Activated CD4-positive, alpha-beta T cell treated with anti-CD3 and anti-CD28 coated beads, Interleukin-2, amount 10 ng/mL, durations not matched to agents 24 days and 14 days (primary cell): Measurements from ENCODE around the gene SYT7. TPM values are rescaled to one million over a fixed set of nuclear protein-coding genes. Genes with fewer than 3 reads are reported as not detected.
"Not testable (repeated sequence)": the region's sequence is repeated elsewhere in the genome, so short reads cannot be mapped to it uniquely, and the experiment has no call there.

ENCODE experiments used
- DNase-seq: peaks from one replicate; pipeline ENCODE4 v3.0.0; 2022
- H3K27ac Mint-ChIP-seq: one replicate; pipeline ENCODE4 v1.8.0; 2022; ENCODE audit warnings: mild to moderate bottlenecking, mixed read lengths
- H3K27me3 Mint-ChIP-seq: one replicate; pipeline ENCODE4 v1.8.0; 2022; ENCODE audit warnings: mixed read lengths
- H3K36me3 Mint-ChIP-seq: one replicate; pipeline ENCODE4 v1.8.0; 2022; ENCODE audit warnings: low read depth, mild to moderate bottlenecking, mixed read lengths
- H3K4me1 Mint-ChIP-seq: one replicate; pipeline ENCODE4 v1.8.0; 2021; ENCODE audit warnings: mixed read lengths
- H3K4me3 Mint-ChIP-seq: one replicate; pipeline ENCODE4 v1.8.0; 2022; ENCODE audit warnings: mild to moderate bottlenecking, moderate library complexity, mixed read lengths
- H3K9me3 Mint-ChIP-seq: one replicate; pipeline ENCODE4 v1.8.0; 2021; ENCODE audit warnings: mixed read lengths
- intact Hi-C: fragments of 100-400 bp; cut with micrococcal nuclease; formaldehyde crosslinking; loops from one replicate; pipeline ENCODE4 v1.15.1; 2023
- total RNA-seq: library from RNA; stranded (reverse); gene quantifications from 2 replicates; pipeline ENCODE4 v1.2.3, GENCODE V29; 2022

The SYT7 gene
- total RNA-seq, 1 donor from 2014 or later, result 0.23 TPM

- no peaks in the 10 kb centered on the region for H3K9me3 Mint-ChIP-seq
- no peaks in the 10 kb centered on the region for H3K27me3 Mint-ChIP-seq
- no peak overlapping the region for H3K27ac Mint-ChIP-seq
- H3K36me3 Mint-ChIP-seq, result peaks cover 17% of the 10 kb centered on the region
- H3K4me1 Mint-ChIP-seq, result peaks cover 7% of the 10 kb centered on the region
- intact Hi-C loops, result loop anchor here (10.0 kb wide), 1 partner anchor 162 kb away; no protein-coding TSS in a partner anchor
- H3K4me3 Mint-ChIP-seq, result no peak overlapping the region
- no peak for DNase-seq
These were observed 108.0 kb downstream of the SYT7 start for GRCh38 chr11:61472868-61473267.

DNA sequence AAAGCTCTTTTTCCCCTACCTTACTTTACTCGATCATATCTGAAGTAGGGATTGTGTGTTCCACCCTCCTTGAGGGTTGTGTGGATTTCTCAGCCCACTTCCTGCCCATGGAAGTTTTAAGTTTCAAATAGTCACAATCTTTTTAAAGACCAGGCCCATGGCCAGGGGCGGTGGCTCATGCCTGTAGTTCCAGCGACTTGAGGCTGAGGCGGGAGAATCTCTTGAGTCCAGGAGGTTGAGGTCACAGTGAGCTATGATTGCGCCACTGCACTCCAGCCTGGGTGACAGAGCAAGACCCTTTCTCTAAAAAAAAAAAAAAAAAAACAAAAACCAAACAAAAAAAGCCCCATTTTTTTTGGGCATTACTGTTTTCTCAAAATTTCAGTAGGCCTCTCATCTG, 108.6 kb downstream of the SYT7 start:
- Mint-ChIP-seq H3K27ac (no peak overlapping the region), H3K27me3 (no peaks in the 10 kb centered on the region), H3K4me3 (no peak overlapping the region), H3K36me3 (peaks cover 21% of the 10 kb centered on the region), H3K4me1 (peaks cover 10% of the 10 kb centered on the region), H3K9me3 (no peaks in the 10 kb centered on the region)
- intact Hi-C loops, result loop anchor here (10.0 kb wide), 1 partner anchor 163 kb away; no protein-coding TSS in a partner anchor
- DNase-seq, result no peak

DNA sequence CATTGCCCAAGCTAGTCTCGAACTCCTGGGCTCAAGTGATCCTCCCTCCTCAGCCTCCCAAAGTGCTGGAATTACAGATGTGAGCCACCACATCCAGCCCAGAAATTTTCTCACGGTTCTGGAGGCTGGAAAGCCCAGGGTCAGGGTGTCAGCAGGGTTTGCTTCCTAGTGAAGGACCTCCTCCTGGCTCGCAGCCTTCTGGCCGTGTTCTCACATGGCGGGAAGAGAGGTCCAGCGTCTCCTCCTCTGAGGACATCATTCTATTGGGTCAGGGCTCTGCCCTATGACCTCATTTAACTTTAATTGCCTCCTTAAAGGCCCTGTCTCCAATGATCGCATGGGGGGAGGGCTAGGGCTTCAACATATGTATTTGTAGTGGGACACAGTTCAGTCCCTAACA, 112.9 kb downstream of the SYT7 start:
- no peak overlapping the region for H3K27ac Mint-ChIP-seq
- peaks cover 20% of the 10 kb centered on the region for H3K36me3 Mint-ChIP-seq
- H3K9me3 Mint-ChIP-seq, result no peaks in the 10 kb centered on the region
- no peaks in the 10 kb centered on the region for H3K27me3 Mint-ChIP-seq
- DNase-seq, result no peak
- peaks cover 2% of the 10 kb centered on the region for H3K4me1 Mint-ChIP-seq
- intact Hi-C loops, result no loop called here
- no peak overlapping the region for H3K4me3 Mint-ChIP-seq

DNA sequence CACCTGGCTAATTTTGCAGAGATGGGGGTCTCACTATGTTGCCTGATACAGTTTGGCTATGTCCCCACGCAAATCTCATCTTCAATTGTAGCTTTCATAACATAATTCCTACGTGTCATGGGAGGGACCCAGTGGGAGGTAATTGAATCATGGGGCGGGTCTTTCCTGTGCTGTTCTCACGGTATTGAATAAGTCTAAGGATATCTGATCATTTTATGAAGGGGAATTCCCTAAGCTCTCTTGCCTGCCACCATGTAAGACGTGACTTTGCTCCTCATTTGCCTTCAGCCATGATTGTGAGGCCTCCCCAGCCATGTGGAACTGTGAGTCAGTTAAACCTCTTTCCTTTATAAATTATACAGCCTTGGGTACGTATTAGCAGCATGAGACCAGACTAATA, 113.3 kb downstream of the SYT7 start:
- intact Hi-C loops, H3K4me1 Mint-ChIP-seq, H3K4me3 Mint-ChIP-seq, H3K9me3 Mint-ChIP-seq, DNase-seq, H3K27me3 Mint-ChIP-seq, H3K27ac Mint-ChIP-seq: not testable (repeated sequence)
- peaks cover 18% of the 10 kb centered on the region for H3K36me3 Mint-ChIP-seq

Other genes with a start within 250 kb of the SYT7 start
- 265 and 268 TPM in 2 replicates for gene DDB1, start 248.0 kb downstream of the SYT7 start, total RNA-seq
- 81.7 and 84.7 TPM in 2 replicates for gene TKFC, start 247.8 kb downstream of the SYT7 start, total RNA-seq
- 34.9 and 35.1 TPM in 2 replicates for gene CYB561A3, start 219.2 kb downstream of the SYT7 start, total RNA-seq
- 65.2 and 69.9 TPM in 2 replicates for gene TMEM138, start 218.7 kb downstream of the SYT7 start, total RNA-seq
- gene TMEM216, start 188.5 kb downstream of the SYT7 start, total RNA-seq, result 17.0 and 18.3 TPM in 2 replicates
- 140 and 143 TPM in 2 replicates for gene CPSF7, start 151.1 kb downstream of the SYT7 start, total RNA-seq
- gene SDHAF2, start 151.0 kb downstream of the SYT7 start, total RNA-seq, result 46.0 and 46.1 TPM in 2 replicates
- 0.14 TPM in 1 of 2 replicates, not detected in the other for gene LRRC10B, start 72.3 kb downstream of the SYT7 start, total RNA-seq
- 0.09 and 0.14 TPM in 2 replicates for gene DAGLA, start 99.3 kb upstream of the SYT7 start, total RNA-seq
- 1.1 and 1.2 TPM in 2 replicates for gene MYRF, start 171.6 kb upstream of the SYT7 start, total RNA-seq
- gene TMEM258, start 211.5 kb upstream of the SYT7 start, total RNA-seq, result 179 and 187 TPM in 2 replicates
- 144 and 152 TPM in 2 replicates for gene FEN1, start 211.8 kb upstream of the SYT7 start, total RNA-seq
- gene FADS1, start 235.9 kb upstream of the SYT7 start, total RNA-seq, result 92.5 and 94.7 TPM in 2 replicates
- 278 and 283 TPM in 2 replicates for gene FADS2, start 247.2 kb upstream of the SYT7 start, total RNA-seq